Glutamatergic neuron (in vitro differentiated cells): Measurements from ENCODE around the gene MARCHF9. TPM values are rescaled to one million over a fixed set of nuclear protein-coding genes. Genes with fewer than 3 reads are reported as not detected.

Source experiments
- DNase-seq: peaks from one replicate; pipeline ENCODE4 v3.0.0; 2022
- H3K27ac Mint-ChIP-seq: one replicate; pipeline ENCODE4 v1.8.0; 2020; ENCODE audit warnings: mild to moderate bottlenecking, mixed read lengths, inconsistent platforms; ENCODE audit not compliant: unreplicated experiment
- H3K27me3 Mint-ChIP-seq: one replicate; pipeline ENCODE4 v1.8.0; 2020; ENCODE audit warnings: mild to moderate bottlenecking, moderate library complexity, mixed read lengths, inconsistent platforms; ENCODE audit not compliant: unreplicated experiment
- H3K36me3 Mint-ChIP-seq: one replicate; pipeline ENCODE4 v1.8.0; 2020; ENCODE audit warnings: mild to moderate bottlenecking, mixed read lengths, inconsistent platforms; ENCODE audit not compliant: unreplicated experiment
- H3K4me1 Mint-ChIP-seq: one replicate; pipeline ENCODE4 v1.8.0; 2020; ENCODE audit warnings: mild to moderate bottlenecking, low read depth, mixed read lengths, inconsistent platforms; ENCODE audit not compliant: unreplicated experiment
- H3K4me3 Mint-ChIP-seq: one replicate; pipeline ENCODE4 v1.8.0; 2020; ENCODE audit warnings: mild to moderate bottlenecking, mixed read lengths, inconsistent platforms; ENCODE audit not compliant: unreplicated experiment
- H3K9me3 Mint-ChIP-seq: one replicate; pipeline ENCODE4 v1.8.0; 2020; ENCODE audit warnings: mild to moderate bottlenecking, moderate library complexity, mixed read lengths, inconsistent platforms; ENCODE audit not compliant: unreplicated experiment
- CTCF ChIP-seq: fragments of 200-600 bp; sonication (generic); IDR thresholded peaks from one replicate; pipeline ENCODE4 v1.5.0; 2021; ENCODE audit not compliant: partially characterized antibody, unreplicated experiment
- total RNA-seq: library from RNA; stranded (reverse); fragmentation: NEBNext Ultra II Directional; extraction: Animal tissue kit (Norgen Biotek cat#: 25700); gene quantifications from one replicate; pipeline ENCODE4 v1.2.1, GENCODE V29; 2021; ENCODE audit not compliant: unreplicated experiment

Gene MARCHF9
- total RNA-seq, 1 donor from 2014 or later: 26.7 TPM

- Mint-ChIP-seq H3K27me3 (no peaks in the 10 kb centered on the region), H3K4me3 (no peak overlapping the region), H3K9me3 (peaks cover 3% of the 10 kb centered on the region), H3K4me1 (peaks cover 4% of the 10 kb centered on the region), H3K36me3 (peaks cover 23% of the 10 kb centered on the region), H3K27ac (no peak overlapping the region)
- no peak for TF ChIP-seq CTCF
- no peak for DNase-seq
Measured at GRCh38 chr12:57715786-57716185, 39.1 kb upstream of the MARCHF9 start.

GRCh38 chr12:57716305-57716704, 38.6 kb upstream of the MARCHF9 start:
- no peak overlapping the region for H3K27ac Mint-ChIP-seq
- no peaks in the 10 kb centered on the region for H3K27me3 Mint-ChIP-seq
- no peak overlapping the region for H3K4me3 Mint-ChIP-seq
- H3K9me3 Mint-ChIP-seq: peaks cover 4% of the 10 kb centered on the region
- DNase-seq: no peak
- peaks cover 23% of the 10 kb centered on the region for H3K36me3 Mint-ChIP-seq
- peaks cover 4% of the 10 kb centered on the region for H3K4me1 Mint-ChIP-seq
- TF ChIP-seq CTCF: no peak

- H3K4me1 Mint-ChIP-seq: peaks cover 4% of the 10 kb centered on the region
- no peak for DNase-seq
- peaks cover 16% of the 10 kb centered on the region for H3K36me3 Mint-ChIP-seq
- no peak for TF ChIP-seq CTCF
- no peak overlapping the region for H3K27ac Mint-ChIP-seq
- H3K27me3 Mint-ChIP-seq: no peaks in the 10 kb centered on the region
- peaks cover 4% of the 10 kb centered on the region for H3K9me3 Mint-ChIP-seq
- no peak overlapping the region for H3K4me3 Mint-ChIP-seq
Measured at GRCh38 chr12:57717131-57717530, 37.8 kb upstream of the MARCHF9 start.

GRCh38 chr12:57717846-57718640, 36.9 kb upstream of the MARCHF9 start:
- peaks cover 5% of the 10 kb centered on the region for H3K4me1 Mint-ChIP-seq
- peaks cover 6% of the 10 kb centered on the region for H3K9me3 Mint-ChIP-seq
- DNase-seq: no peak
- H3K36me3 Mint-ChIP-seq: peaks cover 14% of the 10 kb centered on the region
- no peak overlapping the region for H3K27ac Mint-ChIP-seq
- peak overlapping the region; percentile 30 for H3K4me3 Mint-ChIP-seq
- TF ChIP-seq CTCF: no peak
- H3K27me3 Mint-ChIP-seq: peaks cover 3% of the 10 kb centered on the region

- DNase-seq: no peak
- Mint-ChIP-seq H3K27me3 (peaks cover 3% of the 10 kb centered on the region), H3K36me3 (peaks cover 14% of the 10 kb centered on the region), H3K4me1 (peaks cover 9% of the 10 kb centered on the region), H3K9me3 (peaks cover 11% of the 10 kb centered on the region), H3K27ac (no peak overlapping the region), H3K4me3 (no peak overlapping the region)
- no peak for TF ChIP-seq CTCF
Measured at GRCh38 chr12:57718641-57719528, 36.0 kb upstream of the MARCHF9 start.
